Neural cell (in vitro differentiated cells): Measurements from ENCODE around the gene IL18BP.

ENCODE experiments used
- CTCF ChIP-seq: fragments of 450-650 bp; IDR thresholded peaks from 2 replicates; pipeline ENCODE4 v1.5.1; 2014; ENCODE audit warnings: antibody characterized with exemption, mild to moderate bottlenecking, moderate library complexity; ENCODE audit not compliant: poor library complexity, severe bottlenecking
- EP300 ChIP-seq: fragments of 450-650 bp; conservative IDR thresholded peaks from 2 replicates; pipeline ENCODE4 v1.6.1; 2014; ENCODE audit warnings: antibody characterized with exemption, mild to moderate bottlenecking, moderate library complexity; ENCODE audit not compliant: poor library complexity, severe bottlenecking
- EZH2 ChIP-seq: fragments of 200-600, 300-800 bp; shearing (Covaris generic), sonication (generic); IDR thresholded peaks from 2 replicates; pipeline ENCODE4 v1.6.1; 2014; ENCODE audit warnings: antibody characterized with exemption, low read length, borderline replicate concordance, mild to moderate bottlenecking; ENCODE audit not compliant: insufficient read depth, poor library complexity, severe bottlenecking
- POLR2AphosphoS5 ChIP-seq: IDR thresholded peaks from 2 replicates; pipeline ENCODE4 v1.6.1; 2012

GRCh38 chr11:72004515-72005346 is 6.0 kb downstream of the IL18BP start:
- no peak for TF ChIP-seq CTCF
- no peak for TF ChIP-seq EZH2
- TF ChIP-seq POLR2AphosphoS5 = no peak
- no peak for TF ChIP-seq EP300
